ENCODE results near the gene GCK. TPM values are rescaled to one million over a fixed set of nuclear protein-coding genes. Genes with fewer than 3 reads are reported as not detected.

Gene GCK
- total RNA-seq, 1 experiment from 2014 or later, result not detected

GRCh38 chr7:44218418-44219201, 29.4 kb upstream of the GCK start:
- Histone ChIP-seq H3K36me3 (ENCODE audit: low read depth, low read length) (no peaks in the 10 kb centered on the region), H3K4me1 (ENCODE audit: insufficient read depth, low read length) (no peaks in the 10 kb centered on the region), H3K4me3 (ENCODE audit: low read length) (no peak overlapping the region), H3K27ac (ENCODE audit: low read length) (no peak overlapping the region), H3K9me3 (ENCODE audit: low read length) (no peaks in the 10 kb centered on the region), H3K4me2 (ENCODE audit: low read length) (no peak overlapping the region), H3F3A (ENCODE audit: low read length, unreplicated experiment) (no peaks in the 10 kb centered on the region), H3K27me3 (ENCODE audit: low read length) (no peaks in the 10 kb centered on the region), H2AFZ (ENCODE audit: low read length) (no peak overlapping the region), H3K9ac (ENCODE audit: low read length) (no peak overlapping the region), H3K9me2 (replicated peaks; ENCODE audit: low read length) (no peaks in the 10 kb centered on the region), H3K79me2 (ENCODE audit: low read length) (no peaks in the 10 kb centered on the region), H4K20me1 (ENCODE audit: low read length) (no peaks in the 10 kb centered on the region)
- no peak for TF ChIP-seq EZH2phosphoT487 (IDR thresholded peaks at IDR 0.05; ENCODE audit: borderline replicate concordance, low read length)
- TF ChIP-seq EZH2 (IDR thresholded peaks at IDR 0.05; ENCODE audit: low read length, unreplicated experiment), result no peak
- no peak for TF ChIP-seq CTCF (conservative IDR thresholded peaks at IDR 0.05; ENCODE audit: low read depth, low read length)
- DNase-seq (no peak), ATAC-seq (no peak)
- ChIA-PET CTCF (no interaction called here), POLR2A (ENCODE audit: unreplicated experiment) (no interaction called here)
- BruUV-seq (replicated peaks), result no TSS peak
- intact Hi-C loops (cut with micrococcal nuclease), result no loop called here

GRCh38 chr7:44217852-44218402, 28.7 kb upstream of the GCK start:
- Histone ChIP-seq H3K27ac (ENCODE audit: low read length) (no peak overlapping the region), H2AFZ (ENCODE audit: low read length) (no peak overlapping the region), H3K4me2 (ENCODE audit: low read length) (no peak overlapping the region), H4K20me1 (ENCODE audit: low read length) (no peaks in the 10 kb centered on the region), H3K27me3 (ENCODE audit: low read length) (no peaks in the 10 kb centered on the region), H3K9ac (ENCODE audit: low read length) (no peak overlapping the region), H3K79me2 (ENCODE audit: low read length) (no peaks in the 10 kb centered on the region), H3K4me1 (ENCODE audit: insufficient read depth, low read length) (no peaks in the 10 kb centered on the region), H3F3A (ENCODE audit: low read length, unreplicated experiment) (no peaks in the 10 kb centered on the region), H3K9me2 (replicated peaks; ENCODE audit: low read length) (no peaks in the 10 kb centered on the region), H3K36me3 (ENCODE audit: low read depth, low read length) (no peaks in the 10 kb centered on the region), H3K4me3 (ENCODE audit: low read length) (no peak overlapping the region), H3K9me3 (ENCODE audit: low read length) (no peaks in the 10 kb centered on the region)
- no TSS peak for BruUV-seq (replicated peaks)
- ATAC-seq (no peak), DNase-seq (no peak)
- intact Hi-C loops (cut with micrococcal nuclease), result no loop called here
- ChIA-PET CTCF (no interaction called here), POLR2A (ENCODE audit: unreplicated experiment) (no interaction called here)
- no peak for TF ChIP-seq EZH2phosphoT487 (IDR thresholded peaks at IDR 0.05; ENCODE audit: borderline replicate concordance, low read length)
- TF ChIP-seq EZH2 (IDR thresholded peaks at IDR 0.05; ENCODE audit: low read length, unreplicated experiment), result no peak
- TF ChIP-seq CTCF (conservative IDR thresholded peaks at IDR 0.05; ENCODE audit: low read depth, low read length), result no peak

- intact Hi-C loops (cut with micrococcal nuclease), result no loop called here
- Histone ChIP-seq H3K36me3 (ENCODE audit: low read depth, low read length) (no peaks in the 10 kb centered on the region; the same call in 1 of the 2 replicates), H3K9me3 (ENCODE audit: low read length) (no peaks in the 10 kb centered on the region), H3K9ac (ENCODE audit: low read length) (no peak overlapping the region), H2AFZ (ENCODE audit: low read length) (no peak overlapping the region), H4K20me1 (ENCODE audit: low read length) (no peaks in the 10 kb centered on the region), H3K27me3 (ENCODE audit: low read length) (no peaks in the 10 kb centered on the region), H3K79me2 (ENCODE audit: low read length) (no peaks in the 10 kb centered on the region), H3K27ac (ENCODE audit: low read length) (no peak overlapping the region), H3K4me2 (ENCODE audit: low read length) (no peak overlapping the region), H3K4me1 (ENCODE audit: insufficient read depth, low read length) (no peaks in the 10 kb centered on the region), H3K4me3 (ENCODE audit: low read length) (no peak overlapping the region), H3F3A (ENCODE audit: low read length, unreplicated experiment) (no peaks in the 10 kb centered on the region), H3K9me2 (replicated peaks; ENCODE audit: low read length) (no peaks in the 10 kb centered on the region)
- BruUV-seq (replicated peaks), result no TSS peak
- ATAC-seq, result no peak
- ChIA-PET POLR2A (ENCODE audit: unreplicated experiment) (no interaction called here), CTCF (no interaction called here)
- no peak for DNase-seq
- TF ChIP-seq EZH2phosphoT487 (IDR thresholded peaks at IDR 0.05; ENCODE audit: borderline replicate concordance, low read length), result no peak
- no peak for TF ChIP-seq EZH2 (IDR thresholded peaks at IDR 0.05; ENCODE audit: low read length, unreplicated experiment)
- no peak for TF ChIP-seq CTCF (conservative IDR thresholded peaks at IDR 0.05; ENCODE audit: low read depth, low read length)
Observed at GRCh38 chr7:44217223-44217714, 28.0 kb upstream of the GCK start.
